ENCODE data around the gene GAS2L2.

DNA sequence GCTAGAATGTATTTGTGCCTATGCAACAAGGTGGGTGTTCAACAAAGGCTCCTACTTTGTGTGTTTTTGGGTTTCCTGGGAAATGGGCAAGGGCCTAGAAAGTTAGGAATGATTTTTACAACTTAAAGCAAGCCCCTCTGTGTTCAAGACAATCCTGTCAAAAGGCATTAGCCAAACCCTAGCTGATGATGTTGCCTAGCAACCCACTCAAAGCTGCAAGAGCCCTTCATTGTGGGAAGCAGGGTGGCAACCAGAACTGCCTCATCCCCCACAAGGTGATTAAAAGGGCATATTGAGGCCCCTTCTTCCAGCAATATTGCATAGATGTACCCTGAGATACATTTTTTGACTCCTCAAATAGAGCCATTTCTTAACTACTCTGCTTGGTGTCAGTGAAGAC lies 37.6 kb downstream of the GAS2L2 start:
- TF ChIP-seq POLR2A (IDR thresholded peaks at IDR 0.05): no peak
- TF ChIP-seq, protein P1, sequence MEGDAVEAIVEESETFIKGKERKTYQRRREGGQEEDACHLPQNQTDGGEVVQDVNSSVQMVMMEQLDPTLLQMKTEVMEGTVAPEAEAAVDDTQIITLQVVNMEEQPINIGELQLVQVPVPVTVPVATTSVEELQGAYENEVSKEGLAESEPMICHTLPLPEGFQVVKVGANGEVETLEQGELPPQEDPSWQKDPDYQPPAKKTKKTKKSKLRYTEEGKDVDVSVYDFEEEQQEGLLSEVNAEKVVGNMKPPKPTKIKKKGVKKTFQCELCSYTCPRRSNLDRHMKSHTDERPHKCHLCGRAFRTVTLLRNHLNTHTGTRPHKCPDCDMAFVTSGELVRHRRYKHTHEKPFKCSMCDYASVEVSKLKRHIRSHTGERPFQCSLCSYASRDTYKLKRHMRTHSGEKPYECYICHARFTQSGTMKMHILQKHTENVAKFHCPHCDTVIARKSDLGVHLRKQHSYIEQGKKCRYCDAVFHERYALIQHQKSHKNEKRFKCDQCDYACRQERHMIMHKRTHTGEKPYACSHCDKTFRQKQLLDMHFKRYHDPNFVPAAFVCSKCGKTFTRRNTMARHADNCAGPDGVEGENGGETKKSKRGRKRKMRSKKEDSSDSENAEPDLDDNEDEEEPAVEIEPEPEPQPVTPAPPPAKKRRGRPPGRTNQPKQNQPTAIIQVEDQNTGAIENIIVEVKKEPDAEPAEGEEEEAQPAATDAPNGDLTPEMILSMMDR (IDR thresholded peaks at IDR 0.05): no peak

Data from sigmoid colon (tissue), 3 donors.